VCaP (cell line): Measurements from ENCODE around the gene TNIP1.

ENCODE experiments used
- H3K27ac ChIP-seq: fragments of 450-650 bp; 2 replicates; pipeline ENCODE4 v1.5.1; 2017
- CTCF ChIP-seq: fragments of 450-650 bp; conservative IDR thresholded peaks from 2 replicates; pipeline ENCODE4 v1.5.1; 2017; ENCODE audit warnings: mild to moderate bottlenecking, moderate library complexity

TNIP1 gene

GRCh38 chr5:151089726-151090125, 8.9 kb upstream of the TNIP1 start:
- TF ChIP-seq CTCF: no peak
- H3K27ac ChIP-seq: no peak overlapping the region

GRCh38 chr5:151088986-151089385, 8.2 kb upstream of the TNIP1 start:
- no peak overlapping the region for H3K27ac ChIP-seq
- no peak for TF ChIP-seq CTCF

- no peak overlapping the region for H3K27ac ChIP-seq
- TF ChIP-seq CTCF: no peak
Observed at GRCh38 chr5:151087486-151087885, 6.7 kb upstream of the TNIP1 start.

GRCh38 chr5:151086905-151087360, 6.1 kb upstream of the TNIP1 start:
- no peak overlapping the region for H3K27ac ChIP-seq
- no peak for TF ChIP-seq CTCF

GRCh38 chr5:151086192-151086869, 5.5 kb upstream of the TNIP1 start:
- no peak for TF ChIP-seq CTCF

GRCh38 chr5:151085517-151086041, 4.7 kb upstream of the TNIP1 start:
- TF ChIP-seq CTCF: no peak
- no peak overlapping the region for H3K27ac ChIP-seq

More at GRCh38 chr5:151086192-151086869, 5.5 kb upstream of the TNIP1 start:
- no peak overlapping the region for H3K27ac ChIP-seq

GRCh38 chr5:151084363-151084762, 3.5 kb upstream of the TNIP1 start:
- no peak overlapping the region for H3K27ac ChIP-seq
- TF ChIP-seq CTCF: no peak
